Heart right ventricle (tissue), 16 donors: Measurements from ENCODE around the gene ALG2. TPM values are rescaled to one million over a fixed set of nuclear protein-coding genes. Genes with fewer than 3 reads are reported as not detected.

Experiments used
- ATAC-seq, 8 donors: fragments of 200-7000 bp; cut with Tn5 transposase; one replicate each; pipeline ENCODE4 v1.9.1; 2020; ENCODE audit warnings: mild to moderate bottlenecking in 8 of 8, moderate library complexity in 8 of 8, moderate number of reproducible peaks in 1 of 8
- DNase-seq, 2 donors: peaks; one replicate each; pipeline ENCODE4 v3.0.0-alpha.2; 2020
- H3K27ac ChIP-seq, 10 donors: fragments of 200-600 bp; sonication (generic) in 2 of 10; one replicate each; pipeline versions ENCODE4 v1.5.0 to v1.8.0; 2020 to 2022; ENCODE audit warnings: mild to moderate bottlenecking in 3 of 10
- H3K27me3 ChIP-seq, 7 donors: fragments of 200-600 bp; one replicate each; pipeline ENCODE4 v1.8.0; 2021 to 2022; ENCODE audit warnings: mild to moderate bottlenecking in 2 of 7
- H3K36me3 ChIP-seq, 9 donors: fragments of 200-600 bp; sonication (generic) in 1 of 9; one replicate each; pipeline versions ENCODE4 v1.5.0 to v1.8.0; 2020 to 2022; ENCODE audit warnings: mild to moderate bottlenecking in 2 of 9
- H3K4me1 ChIP-seq, 9 donors: fragments of 200-600 bp; sonication (generic) in 1 of 9; one replicate each; pipeline versions ENCODE4 v1.5.0 to v1.8.0; 2020 to 2022; ENCODE audit warnings: mild to moderate bottlenecking in 4 of 9
- H3K4me3 ChIP-seq, 10 donors: fragments of 200-600 bp; sonication (generic) in 2 of 10; one replicate each; pipeline versions ENCODE4 v1.5.0 to v1.8.0; 2020 to 2022; ENCODE audit warnings: mild to moderate bottlenecking in 7 of 10, moderate library complexity in 2 of 10
- H3K9me3 ChIP-seq, 11 donors: fragments of 200-600 bp in 10 of 11; sonication (generic) in 2 of 11; one replicate each; pipeline versions ENCODE4 v1.5.0 to v1.8.0; 2013 to 2022; ENCODE audit warnings: mild to moderate bottlenecking in 2 of 11, control low read depth in 1 of 11, moderate library complexity in 1 of 11
- WGBS, 2 donors: extraction: QIAGEN DNeasy Blood & Tissue Kit; methylation state at CpG; one replicate each; pipeline ENCODE4 v1.1.7; 2013; ENCODE audit warnings: inconsistent platforms in 1 of 2; 5-methylcytosine and 5-hydroxymethylcytosine counted together
- intact Hi-C, 10 donors: fragments of 100-400 bp; cut with DNase I; formaldehyde crosslinking; loops; one replicate each; pipeline versions ENCODE4 v1.11.1 to v1.14.2; 2022
- polyA plus RNA-seq, 2 donors: library from polyadenylated mRNA; stranded (reverse); fragments of 200-250 nt; gene quantifications; one replicate each; pipeline ENCODE4 v1.2.3, GENCODE V29; 2013
- total RNA-seq, 10 donors: library from RNA; stranded (reverse); fragmentation: NEBNext Ultra II Directional in 3 of 10; extraction: Animal tissue kit (Norgen Biotek cat#: 25700) in 3 of 10; gene quantifications; one replicate each; pipeline versions ENCODE4 v1.2.1 to v1.2.4, GENCODE V29; 2021 to 2023
- TF ChIP-seq, protein P1 (sequence below), 9 donors: fragments of 200-600 bp; sonication (generic) in 2 of 9; IDR thresholded peaks; one replicate each; pipeline versions ENCODE4 v1.5.0 to v1.8.0; 2021 to 2022; ENCODE audit warnings: antibody characterized with exemption in 9 of 9, mild to moderate bottlenecking in 5 of 9, moderate library complexity in 1 of 9
- donor health status: Arrhythmogenic right ventricular cardiomyopathy.
- donor health status: ischemic (EF 13 %, LVEDD 7.1; RV severe dilation, severe dysfunction).
- donor health status: healthy with polysubstance abuse.
- donor health status: DM: no; HTN: yes; CAD: no.
- donor health status: DM: no; HTN: no; CAD: no.
- donor health status: ischemic (EF 25% LVEDD 6.9; RV normal size, moderate dysfunction).
- donor health status: ischemic (EF 25% LVEDD 5.7; RV mildly dilated, moderate dysfunction).
- donor health status: healthy.
- donor health status: DM: yes; HTN: yes; CAD: no.
- donor health status: Ischemic cardiomyopathy.
- donor health status: ischemic (EF 35%, LVEDD 5.7; RV mildly dilated, moderate dysfunction).
- donor health status: nonischemic (EF 11% LVEDD 7.7; RV severe dilation, severe dysfunction).
- donor health status: DM: yes; HTN: yes; CAD: no.
- donor health status: PGD.
- donor health status: ischemic (EF 29% LVEDD 5.4; RV normal size, mild dysfunction).
- donor health status: nonischemic (EF 23%, LVEDD 6.1; RV moderate dilation, normal function).

Gene ALG2
- total and polyA plus RNA-seq, 12 donors: 10.6 to 27.3 (median 15.0) TPM

GRCh38 chr9:99187311-99187710, 34.4 kb downstream of the ALG2 start:
- no peaks in the 10 kb centered on the region for H3K9me3 ChIP-seq
- H3K4me3 ChIP-seq: no peak overlapping the region
- DNase-seq: no peak
- ATAC-seq: no peak
- H3K36me3 ChIP-seq: no peaks in the 10 kb centered on the region
- H3K27me3 ChIP-seq: no peaks in the 10 kb centered on the region
- peaks cover 0 to 11% (median 8%) of the 10 kb centered on the region in 9 donors for H3K4me1 ChIP-seq
- H3K27ac ChIP-seq: no peak overlapping the region
- intact Hi-C loops: loop anchor here in 9 of 10 donors (10.0 kb wide), 7 partner anchors 77 to 1407 kb away; no protein-coding TSS in a partner anchor
- TF ChIP-seq, protein P1, sequence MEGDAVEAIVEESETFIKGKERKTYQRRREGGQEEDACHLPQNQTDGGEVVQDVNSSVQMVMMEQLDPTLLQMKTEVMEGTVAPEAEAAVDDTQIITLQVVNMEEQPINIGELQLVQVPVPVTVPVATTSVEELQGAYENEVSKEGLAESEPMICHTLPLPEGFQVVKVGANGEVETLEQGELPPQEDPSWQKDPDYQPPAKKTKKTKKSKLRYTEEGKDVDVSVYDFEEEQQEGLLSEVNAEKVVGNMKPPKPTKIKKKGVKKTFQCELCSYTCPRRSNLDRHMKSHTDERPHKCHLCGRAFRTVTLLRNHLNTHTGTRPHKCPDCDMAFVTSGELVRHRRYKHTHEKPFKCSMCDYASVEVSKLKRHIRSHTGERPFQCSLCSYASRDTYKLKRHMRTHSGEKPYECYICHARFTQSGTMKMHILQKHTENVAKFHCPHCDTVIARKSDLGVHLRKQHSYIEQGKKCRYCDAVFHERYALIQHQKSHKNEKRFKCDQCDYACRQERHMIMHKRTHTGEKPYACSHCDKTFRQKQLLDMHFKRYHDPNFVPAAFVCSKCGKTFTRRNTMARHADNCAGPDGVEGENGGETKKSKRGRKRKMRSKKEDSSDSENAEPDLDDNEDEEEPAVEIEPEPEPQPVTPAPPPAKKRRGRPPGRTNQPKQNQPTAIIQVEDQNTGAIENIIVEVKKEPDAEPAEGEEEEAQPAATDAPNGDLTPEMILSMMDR (IDR thresholded peaks at IDR 0.05): no peak
- 86 to 90% methylated on average over 4 of the region's 4 CpGs for WGBS, 2 donors

- intact Hi-C loops: loop anchor here in 9 of 10 donors (1.0 to 10.0 kb wide), 8 partner anchors 18 to 1409 kb away; no protein-coding TSS in a partner anchor
- H3K4me1 ChIP-seq: peaks cover 0 to 20% (median 9%) of the 10 kb centered on the region in 9 donors
- H3K27me3 ChIP-seq: no peaks in the 10 kb centered on the region
- H3K36me3 ChIP-seq: no peaks in the 10 kb centered on the region
- TF ChIP-seq, protein P1 (IDR thresholded peaks at IDR 0.05): no peak
- ATAC-seq: no peak
- 91 to 93% methylated on average over 5 of the region's 5 CpGs for WGBS, 2 donors
- H3K4me3 ChIP-seq: no peak overlapping the region
- DNase-seq: no peak
- H3K27ac ChIP-seq: no peak overlapping the region
- no peaks in the 10 kb centered on the region for H3K9me3 ChIP-seq
Observed at GRCh38 chr9:99185934-99186333, 35.8 kb downstream of the ALG2 start.

DNA sequence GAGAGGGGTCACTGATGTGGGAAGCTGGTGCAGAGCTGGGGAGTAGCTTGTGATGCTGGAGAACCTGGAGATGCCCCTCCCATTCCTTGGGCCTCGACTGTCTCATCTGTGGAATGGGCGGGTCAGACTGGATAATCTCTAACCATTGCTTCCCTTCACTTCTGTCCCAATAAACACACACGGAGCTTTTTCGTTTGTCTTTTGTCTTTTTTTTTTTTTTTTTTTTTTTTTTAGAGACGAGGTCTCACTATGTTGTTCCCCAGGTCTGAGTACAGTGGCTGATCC, 36.5 kb downstream of the ALG2 start:
- Histone ChIP-seq H3K36me3 (no peaks in the 10 kb centered on the region), H3K4me3 (no peak overlapping the region), H3K27me3 (no peaks in the 10 kb centered on the region), H3K27ac (no peak overlapping the region), H3K9me3 (no peaks in the 10 kb centered on the region), H3K4me1 (peaks cover 0 to 22% (median 9%) of the 10 kb centered on the region in 9 donors)
- intact Hi-C loops: loop anchor here in 9 of 10 donors (10.0 kb wide), 7 partner anchors 80 to 1410 kb away; no protein-coding TSS in a partner anchor
- WGBS, 2 donors: 87 to 92% methylated on average over 4 to 5 of the region's 5 CpGs
- TF ChIP-seq, protein P1 (IDR thresholded peaks at IDR 0.05): no peak
- DNase-seq: no peak
- peak in 1 of 8 donors; percentile 45 for ATAC-seq

DNA sequence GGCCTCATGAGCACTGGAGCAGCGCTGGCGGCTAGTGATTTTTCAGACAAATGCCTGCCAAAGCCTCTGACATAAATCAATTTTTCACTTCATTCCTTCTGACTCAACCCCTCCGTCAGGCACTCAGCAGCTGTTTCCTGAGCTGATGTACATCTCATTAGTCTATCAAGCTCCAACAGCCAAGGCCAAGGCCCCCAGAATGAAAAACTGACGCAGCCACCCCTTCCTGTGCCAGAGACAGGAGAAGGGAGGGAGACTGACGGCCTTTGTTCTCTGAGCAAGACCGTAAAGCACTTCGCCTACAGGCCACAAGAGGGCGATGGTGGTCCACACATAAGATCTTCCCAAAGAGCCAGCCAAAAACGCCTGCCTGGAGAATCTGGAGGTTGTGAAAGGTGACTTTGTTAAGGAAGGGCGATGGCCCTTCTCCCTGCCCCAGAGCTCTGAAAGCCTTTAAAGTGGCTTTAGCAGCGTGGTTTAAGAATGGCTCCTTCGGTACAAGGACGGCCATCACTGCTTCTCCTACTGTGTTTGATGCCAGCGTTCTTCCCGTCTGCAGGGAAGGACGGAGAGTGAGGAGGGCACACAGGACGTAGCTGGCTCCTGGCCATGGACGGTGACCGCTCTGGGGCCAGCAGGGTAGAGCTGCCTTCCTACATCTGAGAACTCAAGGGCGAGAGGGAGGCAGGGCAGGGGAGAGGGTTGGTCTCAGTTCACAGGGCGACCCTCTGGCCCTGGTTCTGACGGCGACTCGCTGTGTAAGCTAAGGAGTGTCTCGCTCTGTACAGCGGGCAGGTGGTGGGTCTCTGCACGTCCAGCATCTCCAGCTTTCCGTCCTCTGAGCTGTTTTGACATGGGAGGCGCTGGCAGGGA, 37.0 kb downstream of the ALG2 start:
- Histone ChIP-seq H3K4me3 (peak overlapping the region in 8 of 10 donors; percentile 9 to 46 (median 34)), H3K9me3 (no peaks in the 10 kb centered on the region), H3K4me1 (peaks cover 0 to 22% (median 9%) of the 10 kb centered on the region in 9 donors), H3K36me3 (no peaks in the 10 kb centered on the region), H3K27me3 (no peaks in the 10 kb centered on the region), H3K27ac (peak overlapping the region in 6 of 10 donors; percentile 0 to 54 (median 43))
- TF ChIP-seq, protein P1 (IDR thresholded peaks at IDR 0.05): peak; percentile 91 to 97 (median 96)
- 30 to 33% methylated on average over 29 of the region's 29 CpGs for WGBS, 2 donors
- intact Hi-C loops: loop anchor here in 9 of 10 donors (5.0 to 10.0 kb wide), 9 partner anchors 38 to 1410 kb away; partner anchors contain the start of genes ALG2 (in 1 of the 9) and SEC61B (in 1 of the 9)
- DNase-seq (peak; percentile 81 to 89), ATAC-seq (peak; percentile 79 to 95 (median 92))
